Measurements from ENCODE around the gene FERD3L.

Gene FERD3L

GRCh38 chr7:19102884-19103283 lies 42.3 kb downstream of the FERD3L start:
- peaks cover 6% of the 10 kb centered on the region for H3K27me3 ChIP-seq (ENCODE audit: control insufficient read depth, insufficient read depth, low read length)
- H3K27ac ChIP-seq (ENCODE audit: low read depth, low read length) = no peak overlapping the region
- no peak overlapping the region for H3K4me3 ChIP-seq (ENCODE audit: low read length)
- no peaks in the 10 kb centered on the region for H3K36me3 ChIP-seq (ENCODE audit: control insufficient read depth, insufficient read depth, low read length)
- no peaks in the 10 kb centered on the region for H3K4me1 ChIP-seq (ENCODE audit: control insufficient read depth, insufficient read depth, low read length)
- no peak overlapping the region for H3K9ac ChIP-seq (ENCODE audit: low read length)

DNA sequence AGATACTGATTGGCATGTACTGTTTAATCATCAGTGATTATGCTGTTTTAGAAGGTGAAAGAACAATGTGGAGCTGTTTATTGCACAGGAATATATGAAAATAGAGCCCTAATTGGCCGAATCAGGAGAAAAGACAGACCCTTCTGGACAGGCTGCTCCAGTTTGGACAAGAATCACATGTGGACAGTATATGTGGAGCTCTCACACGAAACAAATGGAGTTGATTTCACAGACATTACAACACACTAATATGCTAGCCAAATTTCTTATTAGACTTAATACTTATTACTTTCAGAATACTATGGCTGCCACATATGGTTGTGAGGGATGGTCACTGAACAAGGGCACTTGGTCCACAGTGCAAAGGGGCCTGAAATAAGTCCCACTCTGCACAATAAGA lies 43.3 kb downstream of the FERD3L start:
- Histone ChIP-seq H3K36me3 (ENCODE audit: control insufficient read depth, insufficient read depth, low read length) (no peaks in the 10 kb centered on the region), H3K4me1 (ENCODE audit: control insufficient read depth, insufficient read depth, low read length) (no peaks in the 10 kb centered on the region), H3K9ac (ENCODE audit: low read length) (no peak overlapping the region), H3K4me3 (ENCODE audit: low read length) (no peak overlapping the region), H3K27ac (ENCODE audit: low read depth, low read length) (no peak overlapping the region), H3K27me3 (ENCODE audit: control insufficient read depth, insufficient read depth, low read length) (no peaks in the 10 kb centered on the region)

DNA sequence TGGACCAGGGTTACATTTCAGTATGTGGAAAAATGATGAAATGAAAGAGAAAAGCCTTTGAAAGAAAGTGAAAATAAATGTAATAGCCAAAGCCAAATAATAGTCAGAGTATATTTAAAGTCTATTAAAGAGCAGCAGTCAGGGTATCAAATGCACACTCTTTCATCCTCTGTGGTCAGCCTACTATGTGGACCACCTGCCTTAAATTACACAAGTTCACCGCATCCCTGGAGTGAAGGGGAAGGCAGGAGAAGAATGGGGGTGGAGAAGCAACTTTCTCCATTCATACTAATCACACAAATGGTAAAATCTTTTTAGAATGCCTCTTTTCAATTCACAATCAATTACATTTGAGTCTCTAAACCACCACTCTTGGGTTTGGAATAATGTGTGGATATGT lies 43.7 kb downstream of the FERD3L start:
- no peaks in the 10 kb centered on the region for H3K4me1 ChIP-seq (ENCODE audit: control insufficient read depth, insufficient read depth, low read length)
- H3K36me3 ChIP-seq (ENCODE audit: control insufficient read depth, insufficient read depth, low read length) = no peaks in the 10 kb centered on the region
- H3K27ac ChIP-seq (ENCODE audit: low read depth, low read length) = no peak overlapping the region
- H3K27me3 ChIP-seq (ENCODE audit: control insufficient read depth, insufficient read depth, low read length) = no peaks in the 10 kb centered on the region
- no peak overlapping the region for H3K9ac ChIP-seq (ENCODE audit: low read length)
- H3K4me3 ChIP-seq (ENCODE audit: low read length) = no peak overlapping the region

GRCh38 chr7:19099924-19100323 lies 45.3 kb downstream of the FERD3L start:
- Histone ChIP-seq H3K4me3 (ENCODE audit: low read length) (no peak overlapping the region), H3K27ac (ENCODE audit: low read depth, low read length) (no peak overlapping the region), H3K4me1 (ENCODE audit: control insufficient read depth, insufficient read depth, low read length) (no peaks in the 10 kb centered on the region), H3K9ac (ENCODE audit: low read length) (no peak overlapping the region), H3K36me3 (ENCODE audit: control insufficient read depth, insufficient read depth, low read length) (no peaks in the 10 kb centered on the region), H3K27me3 (ENCODE audit: control insufficient read depth, insufficient read depth, low read length) (no peaks in the 10 kb centered on the region)

DNA sequence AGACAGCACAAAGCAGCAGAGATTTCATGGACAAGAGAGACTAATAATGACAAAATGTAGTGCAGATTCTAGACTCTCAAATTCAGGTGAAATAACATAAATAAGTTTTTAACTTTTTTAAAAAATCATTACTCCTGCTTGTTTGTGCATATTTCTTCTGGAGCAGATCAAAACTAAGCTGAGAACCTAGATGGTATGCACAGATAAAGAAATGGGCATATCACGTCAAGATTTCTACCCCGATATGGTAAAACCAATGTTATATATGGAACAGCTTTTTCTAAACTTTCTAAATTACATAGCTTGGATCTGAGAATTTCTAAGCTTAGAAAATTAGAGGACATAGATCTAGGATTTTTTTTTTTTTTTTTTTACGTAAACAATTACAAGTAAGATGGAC lies 46.0 kb downstream of the FERD3L start:
- no peaks in the 10 kb centered on the region for H3K27me3 ChIP-seq (ENCODE audit: control insufficient read depth, insufficient read depth, low read length)
- H3K36me3 ChIP-seq (ENCODE audit: control insufficient read depth, insufficient read depth, low read length) = no peaks in the 10 kb centered on the region
- H3K4me3 ChIP-seq (ENCODE audit: low read length) = no peak overlapping the region
- H3K9ac ChIP-seq (ENCODE audit: low read length) = no peak overlapping the region
- H3K4me1 ChIP-seq (ENCODE audit: control insufficient read depth, insufficient read depth, low read length) = no peaks in the 10 kb centered on the region
- no peak overlapping the region for H3K27ac ChIP-seq (ENCODE audit: low read depth, low read length)

DNA sequence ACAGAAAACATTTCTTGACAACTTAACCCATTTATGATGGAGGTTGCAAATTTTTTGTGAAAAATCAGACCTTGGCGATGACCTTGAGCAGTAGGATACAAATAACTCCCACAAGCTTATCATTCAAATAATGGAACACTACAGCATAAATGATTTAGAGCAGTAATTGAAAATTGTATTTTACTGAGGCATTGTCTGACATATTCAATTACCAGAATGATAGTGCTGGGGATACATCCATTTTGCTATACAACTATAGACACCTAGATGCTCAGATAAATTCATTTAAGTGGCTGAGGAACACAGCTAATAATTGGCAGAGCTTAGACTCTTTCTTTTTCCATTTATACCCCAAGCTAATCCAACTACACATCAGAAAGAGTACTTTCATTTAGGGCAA lies 46.7 kb downstream of the FERD3L start:
- H3K4me1 ChIP-seq (ENCODE audit: control insufficient read depth, insufficient read depth, low read length) = no peaks in the 10 kb centered on the region
- H3K4me3 ChIP-seq (ENCODE audit: low read length) = no peak overlapping the region
- no peak overlapping the region for H3K27ac ChIP-seq (ENCODE audit: low read depth, low read length)
- H3K36me3 ChIP-seq (ENCODE audit: control insufficient read depth, insufficient read depth, low read length) = no peaks in the 10 kb centered on the region
- H3K9ac ChIP-seq (ENCODE audit: low read length) = no peak overlapping the region
- no peaks in the 10 kb centered on the region for H3K27me3 ChIP-seq (ENCODE audit: control insufficient read depth, insufficient read depth, low read length)

DNA sequence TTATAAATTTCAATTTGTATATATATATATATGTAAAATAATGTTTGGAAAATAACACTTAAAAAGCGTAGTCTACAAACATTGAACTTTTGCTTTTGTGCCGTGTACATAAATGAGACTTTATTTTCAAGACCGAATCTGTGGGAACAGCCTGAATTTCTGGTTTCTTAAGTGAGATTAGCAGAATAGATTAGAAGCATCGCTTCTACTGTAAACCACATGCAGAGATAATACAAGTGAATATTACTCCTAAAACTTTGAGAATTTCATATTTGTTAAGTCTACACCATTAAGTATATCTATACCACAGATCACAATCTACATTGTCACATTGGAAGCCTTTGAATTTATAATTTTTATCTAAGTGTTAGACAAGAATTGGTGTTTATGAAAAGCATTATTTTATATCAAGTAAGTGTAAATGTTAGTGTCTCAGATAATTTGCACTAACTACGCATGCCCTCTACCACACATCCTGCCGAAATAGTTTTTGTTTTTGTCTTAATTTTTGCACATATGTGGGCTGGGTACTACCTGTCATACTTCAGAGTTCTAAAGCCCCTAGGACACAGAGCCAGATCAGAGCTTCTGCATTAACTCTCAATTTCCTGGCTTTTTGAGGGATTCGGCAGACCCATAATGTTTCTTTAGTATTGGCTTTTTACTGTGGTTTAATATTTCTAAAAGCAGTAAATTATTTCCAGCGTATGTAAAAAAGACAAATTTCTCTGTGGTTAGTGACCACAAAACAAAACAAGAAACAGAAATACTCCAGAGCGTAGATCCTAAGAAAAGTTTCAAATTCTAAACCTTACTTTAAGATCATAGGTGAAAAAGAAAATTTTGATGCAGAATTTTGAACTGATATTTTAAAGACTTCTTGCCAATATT lies 47.8 kb downstream of the FERD3L start:
- no peak overlapping the region for H3K27ac ChIP-seq (ENCODE audit: low read depth, low read length)
- H3K27me3 ChIP-seq (ENCODE audit: control insufficient read depth, insufficient read depth, low read length) = no peaks in the 10 kb centered on the region
- H3K4me1 ChIP-seq (ENCODE audit: control insufficient read depth, insufficient read depth, low read length) = no peaks in the 10 kb centered on the region
- H3K36me3 ChIP-seq (ENCODE audit: control insufficient read depth, insufficient read depth, low read length) = no peaks in the 10 kb centered on the region
- no peak overlapping the region for H3K9ac ChIP-seq (ENCODE audit: low read length)
- H3K4me3 ChIP-seq (ENCODE audit: low read length) = no peak overlapping the region

DNA sequence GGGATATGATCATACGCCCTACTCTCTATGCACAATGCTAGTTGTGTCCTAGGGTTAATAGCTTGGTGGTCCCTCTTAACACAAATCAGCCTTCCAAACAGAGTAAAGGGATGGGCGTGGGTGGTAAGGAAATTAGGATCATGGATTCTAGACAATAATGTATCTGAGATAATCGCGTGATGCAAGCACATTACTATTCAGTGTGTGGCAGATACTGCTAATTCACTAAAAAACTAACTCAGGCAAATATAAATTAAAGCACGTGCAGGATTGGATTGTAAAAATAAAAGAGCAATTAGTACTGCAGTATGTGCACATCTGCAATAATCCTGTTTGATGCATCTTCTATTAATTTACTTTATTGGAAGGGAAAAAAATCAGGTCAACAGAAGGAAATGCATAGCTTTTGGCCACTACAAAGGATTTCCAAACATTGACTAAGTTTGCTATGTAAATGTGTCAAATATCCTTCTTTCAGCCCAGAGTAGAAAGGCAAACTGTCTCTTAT lies 49.8 kb downstream of the FERD3L start:
- Histone ChIP-seq H3K4me1 (ENCODE audit: control insufficient read depth, insufficient read depth, low read length) (no peaks in the 10 kb centered on the region), H3K27me3 (ENCODE audit: control insufficient read depth, insufficient read depth, low read length) (no peaks in the 10 kb centered on the region), H3K4me3 (ENCODE audit: low read length) (no peak overlapping the region), H3K27ac (ENCODE audit: low read depth, low read length) (no peak overlapping the region), H3K36me3 (ENCODE audit: control insufficient read depth, insufficient read depth, low read length) (no peaks in the 10 kb centered on the region), H3K9ac (ENCODE audit: low read length) (no peak overlapping the region)
